HG03097 (cell line): Measurements from ENCODE around the gene PIN1.

Experiments
- ATAC-seq: cut with Tn5 transposase; IDR thresholded peaks from one replicate; pipeline ENCODE4 v1.9.1; 2021; ENCODE audit not compliant: unreplicated experiment, low FRiP score

PIN1 gene

DNA sequence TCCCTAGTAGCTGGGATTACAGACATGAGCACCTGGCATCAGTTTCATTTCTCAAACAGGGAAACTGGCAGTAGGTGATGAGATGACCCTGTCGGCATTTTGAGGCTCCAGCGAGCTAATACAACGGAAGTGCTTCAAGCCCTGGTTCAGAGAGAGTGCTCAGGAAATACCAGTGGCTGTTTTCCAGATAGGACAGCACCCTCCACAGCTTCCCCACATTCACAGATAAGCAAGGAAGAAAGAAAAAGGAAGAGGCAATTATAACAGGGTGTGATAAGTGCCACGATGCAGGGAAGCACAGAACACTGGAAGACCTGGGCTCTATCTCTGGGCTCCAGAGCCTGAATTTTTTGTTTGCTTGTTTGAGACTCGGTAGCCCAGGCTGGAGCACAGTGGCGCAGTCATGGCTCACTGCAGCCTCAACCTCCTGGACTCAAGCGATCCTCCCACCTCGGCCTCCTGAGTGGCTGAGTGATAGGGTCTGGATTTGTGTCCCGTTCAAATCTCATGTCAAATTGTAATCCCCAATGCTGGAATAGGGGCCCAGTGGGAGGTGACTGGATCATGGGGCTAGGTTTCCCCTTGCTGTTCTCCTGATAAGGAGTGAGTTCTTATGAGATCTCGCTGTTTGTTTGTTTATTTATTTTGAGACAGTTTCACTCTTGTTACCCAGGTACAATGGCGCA, 43.5 kb downstream of the PIN1 start:
- no peak for ATAC-seq

DNA sequence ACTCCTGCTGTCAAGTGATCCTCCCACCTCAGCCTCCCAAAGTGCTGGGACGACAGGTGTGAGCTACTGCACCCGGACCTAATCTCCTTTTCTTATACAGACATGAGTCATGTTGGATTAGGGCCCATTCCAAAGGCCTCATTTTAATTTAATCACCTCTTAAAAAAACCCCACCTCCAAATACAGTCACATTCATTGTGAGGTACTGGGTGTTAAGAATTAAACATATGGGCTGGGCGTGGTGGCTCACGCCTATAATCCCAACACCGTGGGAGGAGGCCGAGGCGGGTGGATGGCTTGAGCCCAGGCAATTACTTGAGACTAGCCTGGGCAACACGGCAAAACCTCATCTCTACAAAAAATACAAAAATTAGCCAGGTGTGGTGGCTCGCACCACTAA, 46.6 kb downstream of the PIN1 start:
- no peak for ATAC-seq

DNA sequence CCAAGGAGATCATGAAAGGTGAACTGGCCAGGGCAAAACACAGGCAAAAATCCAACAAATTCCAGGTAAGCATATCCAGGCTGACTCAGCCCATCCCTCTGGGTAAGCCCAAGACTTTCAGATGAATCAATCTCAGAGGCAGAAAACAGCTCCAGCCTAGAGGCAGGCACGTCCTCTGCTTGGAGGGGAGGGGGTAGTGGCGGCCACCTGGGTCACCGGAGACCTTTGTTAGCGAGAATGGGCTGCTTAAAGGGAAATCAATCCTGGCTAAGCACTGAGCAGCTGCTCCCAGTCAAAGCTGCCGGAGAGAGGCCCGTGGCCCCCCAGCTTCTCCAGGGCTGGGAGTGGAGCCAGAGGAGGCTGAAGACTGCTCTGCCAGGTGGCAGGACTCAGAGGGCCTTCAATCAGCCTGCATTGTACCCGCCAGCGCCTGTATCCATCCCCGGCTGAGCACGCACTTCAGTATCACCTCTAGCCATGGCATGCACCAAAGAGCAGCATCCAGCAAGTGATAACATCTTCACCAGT, 48.2 kb downstream of the PIN1 start:
- ATAC-seq = no peak

DNA sequence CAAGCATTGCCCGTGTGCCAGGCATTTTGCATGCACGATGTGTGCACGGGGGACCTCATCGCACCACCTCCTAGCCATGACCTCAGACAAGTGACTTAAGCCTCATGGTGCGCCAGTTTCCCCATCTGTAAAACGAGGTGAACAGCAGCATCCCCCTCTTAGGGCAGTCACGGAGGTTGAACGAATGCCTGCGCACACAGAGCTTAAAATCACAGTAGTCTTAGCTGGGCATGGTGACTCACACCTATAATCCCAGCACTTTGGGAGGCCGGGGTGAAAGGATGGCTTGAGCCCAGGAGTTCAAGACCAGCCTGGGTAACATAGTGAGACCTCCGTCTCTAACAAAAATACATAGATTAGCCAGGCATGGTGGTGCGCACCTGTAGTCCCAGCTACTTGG, 48.6 kb downstream of the PIN1 start:
- ATAC-seq = no peak

DNA sequence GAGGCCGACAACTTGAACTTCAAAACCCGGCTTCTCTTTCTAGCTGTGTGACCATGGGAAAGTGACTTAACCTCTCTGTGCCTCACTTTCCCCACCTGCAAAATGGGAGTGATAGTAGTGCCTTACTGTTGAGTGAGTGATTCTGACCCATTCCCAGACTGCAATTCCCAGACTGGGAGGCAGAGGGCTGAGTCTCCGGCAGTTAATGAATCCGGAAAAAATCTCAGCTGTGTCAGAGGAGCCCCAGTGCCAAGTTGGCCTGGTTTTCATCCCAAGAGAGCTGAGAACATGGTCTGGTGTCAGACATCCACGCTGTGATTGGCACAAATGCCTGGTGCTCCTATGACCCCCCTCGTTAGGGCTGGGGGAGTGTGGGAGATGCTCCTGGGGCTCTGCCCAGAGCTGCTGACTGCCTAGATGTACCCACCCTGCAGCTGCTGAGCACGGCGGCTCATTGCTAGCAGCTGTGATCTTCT, 50.0 kb downstream of the PIN1 start:
- ATAC-seq = no peak

DNA sequence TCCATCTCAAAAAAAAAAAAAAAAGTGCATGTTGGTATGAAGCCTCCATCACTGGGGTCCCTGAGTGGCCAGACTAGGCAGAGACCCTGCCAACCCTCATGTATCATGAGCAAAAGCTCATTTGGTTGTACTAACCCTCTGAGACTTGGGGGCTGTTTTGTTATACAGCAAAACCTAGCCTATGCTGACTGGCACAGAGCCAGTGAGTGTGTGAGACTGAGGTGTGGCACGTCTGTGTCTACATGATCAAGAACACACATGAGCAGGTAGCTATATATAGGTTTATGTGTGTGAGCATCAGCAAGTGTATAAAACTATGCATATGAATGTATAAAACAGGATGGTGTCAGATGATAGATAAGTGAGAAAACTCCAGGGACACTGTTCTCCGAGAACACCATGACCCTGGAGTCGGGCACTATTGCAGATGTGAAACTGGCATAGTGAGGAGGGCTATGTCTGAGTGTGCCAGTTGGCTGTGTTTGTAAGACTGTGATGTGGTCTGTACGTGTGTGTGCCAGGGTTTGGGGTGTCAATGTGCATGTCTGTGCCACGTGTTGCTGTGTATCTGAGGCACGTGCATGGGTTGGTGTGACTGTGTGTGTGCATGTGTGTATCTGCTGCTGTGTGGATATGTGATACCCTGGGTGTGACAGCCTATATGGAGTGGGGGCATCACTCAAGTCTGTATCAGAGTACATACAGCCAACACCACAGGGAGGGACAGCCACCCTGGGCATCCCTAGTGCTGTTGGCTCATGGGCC, 56.7 kb downstream of the PIN1 start:
- no peak for ATAC-seq
